K562 (cell line): Measurements from ENCODE around the gene GPR25. TPM values are rescaled to one million over a fixed set of nuclear protein-coding genes. Genes with fewer than 3 reads are reported as not detected.

ENCODE experiments used
- ATAC-seq: fragments of 200-7000 bp; cut with Tn5 transposase; 3 replicates; pipeline ENCODE4 v1.9.1; 2020; ENCODE audit warnings: moderate library complexity
- BruUV-seq: library from RNA; stranded (reverse); fragments of 400-500 nt; replicated peaks from 2 replicates; lab custom pipeline; 2021; lab: Mats Ljungman, UMichigan
- CTCF ChIA-PET: fragments of 300-600 bp; formaldehyde crosslinking; extraction: SDS; loops from one replicate; lab custom pipeline; 2021; ENCODE audit warnings: low intra/inter-chr PET ratio; lab: Yijun Ruan, JAX
- POLR2A ChIA-PET: fragments of 300-600, 350-650 bp; sonication (Branson Sonifier 250); formaldehyde crosslinking; extraction: SDS; loops from one replicate; lab custom pipeline; 2021; ENCODE audit warnings: antibody characterized with exemption, inconsistent platforms; lab: Yijun Ruan, JAX
- DNase-seq, 4 experiments: peaks; one replicate each; pipeline versions ENCODE4 v3.0.0 to v3.0.0-alpha.2; 2011 to 2018; ENCODE audit warnings: low spot score in 3 of 4, mixed read lengths in 3 of 4; ENCODE audit errors: extremely low read depth in 1 of 4
- FAIRE-seq: peaks from 2 replicates; lab custom pipeline; 2011; peaks lifted over from hg19 to GRCh38; lab: Jason Lieb, UNC
- H2AFZ ChIP-seq: 2 replicates; pipeline ENCODE4 v1.6.0; 2011; ENCODE audit warnings: low read depth, low read length, control low read depth, inconsistent platforms
- H3K27ac ChIP-seq: fragments of 200-600 bp; 3 replicates; pipeline ENCODE4 v1.8.0; 2011; ENCODE audit warnings: low read depth, mild to moderate bottlenecking, control low read depth, inconsistent platforms, low read length, moderate library complexity, mixed read lengths; ENCODE audit errors: extremely low read depth
- H3K27me3 ChIP-seq, 2 experiments: fragments of 300-600 bp in 1 of 2; 2 replicates in 1 of 2; 3 replicates in 1 of 2; pipeline versions ENCODE4 v1.6.0 to v1.8.0; 2011; ENCODE audit warnings: inconsistent platforms in 2 of 2, low read length in 2 of 2, mild to moderate bottlenecking in 1 of 2, mixed read lengths in 1 of 2, moderate library complexity in 1 of 2; ENCODE audit not compliant: control insufficient read depth in 2 of 2, insufficient read depth in 2 of 2
- H3K36me3 ChIP-seq: fragments of 300-600 bp; 3 replicates; pipeline ENCODE4 v1.8.0; 2011; ENCODE audit warnings: mild to moderate bottlenecking, low read length, inconsistent platforms; ENCODE audit not compliant: control insufficient read depth, insufficient read depth
- H3K4me1 ChIP-seq, 2 experiments: fragments of 200-600 bp in 1 of 2; replicated peaks in 1 of 2; 2 replicates in 1 of 2; 3 replicates in 1 of 2; pipeline versions ENCODE4 v1.5.1 to v1.8.0; 2011; ENCODE audit warnings: inconsistent platforms in 2 of 2, low read length in 2 of 2, mild to moderate bottlenecking in 1 of 2, mixed read lengths in 1 of 2, moderate library complexity in 1 of 2; ENCODE audit not compliant: control insufficient read depth in 2 of 2, insufficient read depth in 2 of 2
- H3K4me2 ChIP-seq: 2 replicates; pipeline ENCODE4 v1.6.1; 2011; ENCODE audit warnings: low read length, control low read depth, inconsistent platforms, mixed read lengths; ENCODE audit not compliant: insufficient read depth
- H3K4me3 ChIP-seq: fragments of 200-600 bp; sonication (generic), shearing (Covaris generic); 2 replicates; pipeline ENCODE4 v1.5.1; 2016; ENCODE audit warnings: control low read depth, inconsistent platforms
- H3K79me2 ChIP-seq: fragments of 200-600 bp; 3 replicates; pipeline ENCODE4 v1.8.0; 2011; ENCODE audit warnings: low read length, inconsistent platforms; ENCODE audit not compliant: control insufficient read depth, insufficient read depth
- H3K9ac ChIP-seq, 2 experiments: 2 replicates each; pipeline versions ENCODE4 v1.6.0 to v1.6.1; 2011; ENCODE audit warnings: low read depth in 2 of 2, low read length in 2 of 2, control low read depth in 1 of 2, inconsistent platforms in 1 of 2, mild to moderate bottlenecking in 1 of 2, mixed read lengths in 1 of 2; ENCODE audit not compliant: insufficient read depth in 1 of 2
- H3K9me1 ChIP-seq: one replicate; pipeline ENCODE4 v1.6.0; 2011; ENCODE audit warnings: inconsistent platforms, mild to moderate bottlenecking, low read length, moderate library complexity; ENCODE audit not compliant: control insufficient read depth, insufficient read depth
- H3K9me3 ChIP-seq: replicated peaks from 2 replicates; pipeline ENCODE4 v1.5.1; 2011; ENCODE audit warnings: low read depth, low read length, inconsistent platforms; ENCODE audit not compliant: control insufficient read depth, insufficient read depth
- H4K20me1 ChIP-seq: replicated peaks from 2 replicates; pipeline ENCODE4 v1.6.1; 2011; ENCODE audit warnings: low read length, inconsistent platforms, mixed read lengths; ENCODE audit not compliant: control insufficient read depth, insufficient read depth
- COPS2 ChIP-seq: fragments of 450-650 bp; conservative IDR thresholded peaks from 2 replicates; pipeline ENCODE4 v1.6.1; 2016; ENCODE audit warnings: mild to moderate bottlenecking, moderate library complexity
- DACH1 ChIP-seq: fragments of 450-650 bp; IDR thresholded peaks from 2 replicates; pipeline ENCODE4 v1.6.1; 2018; ENCODE audit not compliant: partially characterized antibody
- ELF2 ChIP-seq: fragments of 250-450 bp; sonication (Bioruptor Pico); IDR thresholded peaks from 2 replicates; pipeline ENCODE4 v1.5.0; 2021; ENCODE audit warnings: mild to moderate bottlenecking
- GABPB2 ChIP-seq: fragments of 250-450 bp; sonication (Bioruptor Pico); conservative IDR thresholded peaks from 2 replicates; pipeline ENCODE4 v1.5.1; 2021; ENCODE audit warnings: mild to moderate bottlenecking
- KDM5B ChIP-seq: fragments of 200-600 bp; sonication (generic); IDR thresholded peaks from 2 replicates; pipeline ENCODE4 v1.6.1; 2012; ENCODE audit warnings: low read depth, mild to moderate bottlenecking, moderate library complexity, low read length, control low read depth, inconsistent platforms; ENCODE audit not compliant: insufficient replicate concordance
- MCM5 ChIP-seq: fragments of 450-650 bp; IDR thresholded peaks from 2 replicates; pipeline ENCODE4 v1.6.1; 2016; ENCODE audit warnings: low read depth
- RAD21 ChIP-seq, 2 experiments: fragments of 250-450 bp in 1 of 2; fragments of 450-650 bp in 1 of 2; sonication (Bioruptor Pico) in 1 of 2; formaldehyde crosslinking in 1 of 2; IDR thresholded peaks in 1 of 2; conservative IDR thresholded peaks in 1 of 2; 2 replicates each; pipeline versions ENCODE4 v1.4.0 to v1.8.0; 2020 to 2022; ENCODE audit warnings: mild to moderate bottlenecking in 2 of 2, moderate library complexity in 1 of 2
- STAT5B ChIP-seq: fragments of 250-450 bp; sonication (Bioruptor Pico); IDR thresholded peaks from 2 replicates; pipeline ENCODE4 v1.8.0; 2021; ENCODE audit warnings: mild to moderate bottlenecking, inconsistent platforms
- TGIF2 ChIP-seq: sonication (generic); formaldehyde crosslinking; IDR thresholded peaks from 2 replicates; pipeline ENCODE4 v1.8.1; 2022; ENCODE audit warnings: mild to moderate bottlenecking, missing genetic modification reagents, moderate library complexity
- ZNF232 ChIP-seq: sonication (generic); formaldehyde crosslinking; IDR thresholded peaks from 2 replicates; pipeline ENCODE4 v1.8.0; 2022; ENCODE audit warnings: mild to moderate bottlenecking, missing genetic modification reagents
- ZNF41 ChIP-seq: fragments of 250-450 bp; sonication (Bioruptor Pico); conservative IDR thresholded peaks from 2 replicates; pipeline ENCODE4 v1.4.0; 2020; ENCODE audit warnings: mild to moderate bottlenecking
- WGBS: fragments of 100-300 bp; shearing (Covaris generic); methylation state at CpG from one replicate; pipeline ENCODE4 v1.1.6; 2016; ENCODE audit warnings: low coverage, mixed read lengths; ENCODE audit not compliant: insufficient coverage; ENCODE audit errors: missing lambda C conversion rate; 5-methylcytosine and 5-hydroxymethylcytosine counted together
- in situ Hi-C: fragments of 300-500 bp; cut with MboI; formaldehyde crosslinking; loops from 4 replicates; pipeline ENCODE4 v1.15.0; 2018; ENCODE audit warnings: inconsistent platforms, mixed read lengths
- intact Hi-C: fragments of 100-400 bp; cut with micrococcal nuclease; formaldehyde crosslinking; loops from 2 replicates; pipeline ENCODE4 v1.14.2; 2022
- polyA plus RNA-seq, 8 experiments: library from polyadenylated mRNA; depleted of rRNA in 4 of 8; stranded (reverse) in 5 of 8; unstranded in 3 of 8; fragments of >200 nt; fragmentation: Nextera tagmentation in 2 of 8; fragmentation: Illumina TruSeq in 1 of 8; extraction: Ambion mirVana in 2 of 8; extraction: Trizol in 1 of 8; gene quantifications; 2 replicates each; pipeline versions ENCODE4 v1.2.1 to v1.2.3, GENCODE V29; 2011 to 2014; ENCODE audit warnings: inconsistent platforms in 1 of 8, missing spikeins in 1 of 8
- total RNA-seq, 7 experiments: library from RNA; depleted of rRNA in 6 of 7; stranded (reverse); fragments of >200 nt in 6 of 7; fragmentation: Illumina TruSeq in 2 of 7; extraction: Trizol in 2 of 7; gene quantifications; 2 replicates each; pipeline versions ENCODE4 v1.2.1 to v1.2.3, GENCODE V29; 2011 to 2021; ENCODE audit warnings: low replicate concordance in 1 of 7
- TF ChIP-seq, protein P1 (sequence below): fragments of 450-650 bp; formaldehyde crosslinking; IDR thresholded peaks from 2 replicates; pipeline ENCODE4 v1.4.0; 2022; ENCODE audit warnings: mild to moderate bottlenecking, moderate library complexity
- TF ChIP-seq, protein P2 (sequence below): IDR thresholded peaks from 2 replicates; pipeline ENCODE4 v1.6.1; 2011; ENCODE audit warnings: borderline replicate concordance, low read depth, mild to moderate bottlenecking, moderate library complexity, low read length; ENCODE audit not compliant: insufficient read depth, poor library complexity, severe bottlenecking
- TF ChIP-seq, protein P3 (sequence below): fragments of 250-450 bp; sonication (Bioruptor Pico); IDR thresholded peaks from 2 replicates; pipeline ENCODE4 v1.5.0; 2022; ENCODE audit warnings: mild to moderate bottlenecking
- TF ChIP-seq, protein P4 (sequence below): fragments of 250-450 bp; sonication (Bioruptor Pico); IDR thresholded peaks from 2 replicates; pipeline ENCODE4 v1.5.0; 2021

GPR25 gene
- total and polyA plus RNA-seq, 9 of the 15 experiments (the other 6 are each of a cell fraction or from before 2014, with no cell fraction given): not detected

DNA sequence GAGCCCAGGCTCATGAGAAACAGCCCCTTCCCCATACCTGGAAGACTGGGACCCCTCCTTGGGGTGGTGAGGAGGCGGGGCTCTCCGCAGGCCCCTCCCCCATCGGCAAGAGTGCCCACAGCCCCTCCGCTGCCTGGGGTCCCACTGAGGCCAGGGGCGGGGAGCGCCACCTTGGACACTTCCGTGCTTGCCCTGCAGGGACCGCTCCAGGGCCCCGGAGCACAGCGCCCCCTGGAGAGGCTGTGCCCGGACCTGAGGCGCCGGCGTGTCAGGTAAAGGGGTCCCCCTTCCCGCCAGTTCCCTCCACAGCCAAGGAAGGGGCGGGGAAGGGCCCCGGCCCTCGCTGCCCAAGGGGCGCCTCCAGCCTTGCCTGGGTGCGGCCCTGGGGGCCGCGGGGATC, 43.4 kb downstream of the GPR25 start:
- Histone ChIP-seq H3K9ac (no peak overlapping the region), H3K27me3 (peaks cover 22 to 58% of the 10 kb centered on the region in 2 experiments; a peak in 4 of 5 replicates), H3K27ac (no peak overlapping the region), H3K79me2 (no peaks in the 10 kb centered on the region), H3K9me3 (no peaks in the 10 kb centered on the region), H3K9me1 (no peaks in the 10 kb centered on the region), H3K4me2 (no peak overlapping the region), H2AFZ (no peak overlapping the region), H3K4me3 (no peak overlapping the region), H3K36me3 (no peaks in the 10 kb centered on the region), H4K20me1 (peaks cover 6% of the 10 kb centered on the region; the same call in 1 of the 2 replicates), H3K4me1 (peaks cover 0 to 14% of the 10 kb centered on the region in 2 experiments; a peak in 1 of 5 replicates)
- in situ Hi-C loops (no loop called here), intact Hi-C loops (no loop called here)
- DNase-seq: peak; percentile 26 to 66 (median 58)
- peak; percentile 92 for ATAC-seq
- WGBS: 9% methylated on average over 20 of the region's 22 CpGs
- CTCF ChIA-PET: no interaction called here
- BruUV-seq: no TSS peak
- POLR2A ChIA-PET: interaction anchor here (0.6 to 0.9 kb wide), 3 partner anchors 19 to 100 kb away, joined by 3 to 4 read pairs (median 3); no protein-coding TSS in a partner anchor
- no peak for FAIRE-seq
- TF ChIP-seq KDM5B (no peak), RAD21 (CRISPR knock-in tag; conservative IDR thresholded peaks at IDR 0.05 in 1 of 2, IDR thresholded peaks at IDR 0.05 in 1 of 2) (peak in 1 of 2 experiments; percentile 29; a peak in 2 of 4 replicates), STAT5B (no peak), MCM5 (no peak), GABPB2 (CRISPR knock-in tag) (no peak), ZNF232 (CRISPR knock-in tag) (no peak), ZNF41 (CRISPR knock-in tag) (no peak), COPS2 (no peak), DACH1 (no peak), ELF2 (CRISPR knock-in tag) (no peak), TGIF2 (no peak)
- TF ChIP-seq, protein P1, sequence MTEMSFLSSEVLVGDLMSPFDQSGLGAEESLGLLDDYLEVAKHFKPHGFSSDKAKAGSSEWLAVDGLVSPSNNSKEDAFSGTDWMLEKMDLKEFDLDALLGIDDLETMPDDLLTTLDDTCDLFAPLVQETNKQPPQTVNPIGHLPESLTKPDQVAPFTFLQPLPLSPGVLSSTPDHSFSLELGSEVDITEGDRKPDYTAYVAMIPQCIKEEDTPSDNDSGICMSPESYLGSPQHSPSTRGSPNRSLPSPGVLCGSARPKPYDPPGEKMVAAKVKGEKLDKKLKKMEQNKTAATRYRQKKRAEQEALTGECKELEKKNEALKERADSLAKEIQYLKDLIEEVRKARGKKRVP (CRISPR knock-in tag): no peak
- TF ChIP-seq, protein P2, sequence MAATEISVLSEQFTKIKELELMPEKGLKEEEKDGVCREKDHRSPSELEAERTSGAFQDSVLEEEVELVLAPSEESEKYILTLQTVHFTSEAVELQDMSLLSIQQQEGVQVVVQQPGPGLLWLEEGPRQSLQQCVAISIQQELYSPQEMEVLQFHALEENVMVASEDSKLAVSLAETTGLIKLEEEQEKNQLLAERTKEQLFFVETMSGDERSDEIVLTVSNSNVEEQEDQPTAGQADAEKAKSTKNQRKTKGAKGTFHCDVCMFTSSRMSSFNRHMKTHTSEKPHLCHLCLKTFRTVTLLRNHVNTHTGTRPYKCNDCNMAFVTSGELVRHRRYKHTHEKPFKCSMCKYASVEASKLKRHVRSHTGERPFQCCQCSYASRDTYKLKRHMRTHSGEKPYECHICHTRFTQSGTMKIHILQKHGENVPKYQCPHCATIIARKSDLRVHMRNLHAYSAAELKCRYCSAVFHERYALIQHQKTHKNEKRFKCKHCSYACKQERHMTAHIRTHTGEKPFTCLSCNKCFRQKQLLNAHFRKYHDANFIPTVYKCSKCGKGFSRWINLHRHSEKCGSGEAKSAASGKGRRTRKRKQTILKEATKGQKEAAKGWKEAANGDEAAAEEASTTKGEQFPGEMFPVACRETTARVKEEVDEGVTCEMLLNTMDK: peak; percentile 84
- TF ChIP-seq, protein P3, sequence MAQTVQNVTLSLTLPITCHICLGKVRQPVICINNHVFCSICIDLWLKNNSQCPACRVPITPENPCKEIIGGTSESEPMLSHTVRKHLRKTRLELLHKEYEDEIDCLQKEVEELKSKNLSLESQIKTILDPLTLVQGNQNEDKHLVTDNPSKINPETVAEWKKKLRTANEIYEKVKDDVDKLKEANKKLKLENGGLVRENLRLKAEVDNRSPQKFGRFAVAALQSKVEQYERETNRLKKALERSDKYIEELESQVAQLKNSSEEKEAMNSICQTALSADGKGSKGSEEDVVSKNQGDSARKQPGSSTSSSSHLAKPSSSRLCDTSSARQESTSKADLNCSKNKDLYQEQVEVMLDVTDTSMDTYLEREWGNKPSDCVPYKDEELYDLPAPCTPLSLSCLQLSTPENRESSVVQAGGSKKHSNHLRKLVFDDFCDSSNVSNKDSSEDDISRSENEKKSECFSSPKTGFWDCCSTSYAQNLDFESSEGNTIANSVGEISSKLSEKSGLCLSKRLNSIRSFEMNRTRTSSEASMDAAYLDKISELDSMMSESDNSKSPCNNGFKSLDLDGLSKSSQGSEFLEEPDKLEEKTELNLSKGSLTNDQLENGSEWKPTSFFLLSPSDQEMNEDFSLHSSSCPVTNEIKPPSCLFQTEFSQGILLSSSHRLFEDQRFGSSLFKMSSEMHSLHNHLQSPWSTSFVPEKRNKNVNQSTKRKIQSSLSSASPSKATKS (CRISPR knock-in tag): no peak
- TF ChIP-seq, protein P4, sequence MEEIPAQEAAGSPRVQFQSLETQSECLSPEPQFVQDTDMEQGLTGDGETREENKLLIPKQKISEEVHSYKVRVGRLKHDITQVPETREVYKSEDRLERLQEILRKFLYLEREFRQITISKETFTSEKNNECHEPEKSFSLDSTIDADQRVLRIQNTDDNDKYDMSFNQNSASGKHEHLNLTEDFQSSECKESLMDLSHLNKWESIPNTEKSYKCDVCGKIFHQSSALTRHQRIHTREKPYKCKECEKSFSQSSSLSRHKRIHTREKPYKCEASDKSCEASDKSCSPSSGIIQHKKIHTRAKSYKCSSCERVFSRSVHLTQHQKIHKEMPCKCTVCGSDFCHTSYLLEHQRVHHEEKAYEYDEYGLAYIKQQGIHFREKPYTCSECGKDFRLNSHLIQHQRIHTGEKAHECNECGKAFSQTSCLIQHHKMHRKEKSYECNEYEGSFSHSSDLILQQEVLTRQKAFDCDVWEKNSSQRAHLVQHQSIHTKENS (CRISPR knock-in tag): no peak
